DMS79 treated with DMSO at 0.1 percent for 48 hours (cell line): ENCODE data around the gene WFDC1.
A peak's percentile ranks its signal among the peaks of the same experiment; 100 is the strongest.

Source experiments
- DNase-seq: peaks from one replicate; lab custom pipeline; 2025; lab: John Stamatoyannopoulos, UW

The WFDC1 gene

GRCh38 chr16:84272740-84273320 is 21.8 kb upstream of the WFDC1 start:
- no peak for DNase-seq

GRCh38 chr16:84274515-84274914 is 20.2 kb upstream of the WFDC1 start:
- no peak for DNase-seq

GRCh38 chr16:84275585-84276151 is 19.0 kb upstream of the WFDC1 start:
- no peak for DNase-seq

GRCh38 chr16:84277244-84277823 is 17.3 kb upstream of the WFDC1 start:
- DNase-seq: peak; percentile 9

- no peak for DNase-seq
These were observed 16.3 kb upstream of the WFDC1 start for GRCh38 chr16:84278333-84278732.

- no peak for DNase-seq
These were observed 15.7 kb upstream of the WFDC1 start for GRCh38 chr16:84278968-84279367.

GRCh38 chr16:84279881-84280280 is 14.8 kb upstream of the WFDC1 start:
- DNase-seq: no peak

- DNase-seq: no peak
These were observed 13.6 kb upstream of the WFDC1 start for GRCh38 chr16:84281074-84281473.

- DNase-seq: no peak
These were observed 12.1 kb upstream of the WFDC1 start for GRCh38 chr16:84282533-84282932.

- DNase-seq: no peak
These were observed 11.1 kb upstream of the WFDC1 start for GRCh38 chr16:84283314-84284153.

- DNase-seq: no peak
These were observed 10.4 kb upstream of the WFDC1 start for GRCh38 chr16:84284154-84284722.

- DNase-seq: no peak
These were observed 8.0 kb upstream of the WFDC1 start for GRCh38 chr16:84286578-84287240.

- no peak for DNase-seq
These were observed 5.8 kb upstream of the WFDC1 start for GRCh38 chr16:84288902-84289301.

GRCh38 chr16:84291226-84291625 is 3.5 kb upstream of the WFDC1 start:
- no peak for DNase-seq

GRCh38 chr16:84292011-84292410 is 2.7 kb upstream of the WFDC1 start:
- DNase-seq: peak; percentile 74

GRCh38 chr16:84293406-84293805 is 1.3 kb upstream of the WFDC1 start:
- no peak for DNase-seq

GRCh38 chr16:84294117-84294516 is 561 bp upstream of the WFDC1 start:
- DNase-seq: no peak

GRCh38 chr16:84295203-84295860 is 654 bp downstream of the WFDC1 start:
- no peak for DNase-seq

GRCh38 chr16:84298376-84298899 is 3.8 kb downstream of the WFDC1 start:
- no peak for DNase-seq

GRCh38 chr16:84299734-84300440 is 5.2 kb downstream of the WFDC1 start:
- no peak for DNase-seq
